ENCODE results near the gene PTPRA.

Gene PTPRA

DNA sequence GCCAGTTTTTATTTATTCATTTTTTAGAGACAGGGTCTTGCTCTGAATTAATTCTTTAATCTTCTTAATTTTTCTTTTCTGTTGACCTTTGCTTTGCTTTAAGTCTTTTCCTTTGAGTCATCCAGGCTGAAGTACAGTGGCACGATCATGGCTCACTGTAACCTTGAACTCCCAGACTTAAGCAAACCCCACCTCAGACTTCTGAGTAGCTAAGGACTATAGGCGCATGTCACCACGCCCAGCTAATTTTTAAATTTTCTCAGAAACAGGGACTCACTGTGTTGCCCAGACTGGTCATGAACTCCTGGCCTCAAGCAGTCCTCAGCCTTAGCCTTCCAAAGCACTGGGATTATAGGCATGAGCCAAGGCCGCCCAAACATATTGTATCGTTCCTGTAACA, 98.8 kb downstream of the PTPRA start:
- Histone ChIP-seq H3K27ac (ENCODE audit: low read length) (no peak overlapping the region), H3K9me3 (ENCODE audit: control insufficient read depth in 2 of 2, low read length in 2 of 2) (no peaks in the 10 kb centered on the region), H3K27me3 (ENCODE audit: control insufficient read depth in 1 of 2, insufficient read depth in 2 of 2, low read length in 2 of 2) (no peaks in the 10 kb centered on the region), H3K4me1 (ENCODE audit: control insufficient read depth, insufficient read depth, low read length) (no peaks in the 10 kb centered on the region), H3K4me3 (ENCODE audit: low read length in 2 of 2) (no peak overlapping the region), H3K9ac (ENCODE audit: low read length in 2 of 2) (no peak overlapping the region), H3K36me3 (ENCODE audit: control insufficient read depth in 2 of 2, insufficient read depth in 2 of 2, low read length in 2 of 2) (no peaks in the 10 kb centered on the region)

- Histone ChIP-seq H3K27ac (ENCODE audit: low read length) (no peak overlapping the region), H3K4me1 (ENCODE audit: control insufficient read depth, insufficient read depth, low read length) (no peaks in the 10 kb centered on the region), H3K9ac (ENCODE audit: low read length in 2 of 2) (no peak overlapping the region), H3K4me3 (ENCODE audit: low read length in 2 of 2) (no peak overlapping the region), H3K9me3 (ENCODE audit: control insufficient read depth in 2 of 2, low read length in 2 of 2) (no peaks in the 10 kb centered on the region), H3K36me3 (ENCODE audit: control insufficient read depth in 2 of 2, insufficient read depth in 2 of 2, low read length in 2 of 2) (no peaks in the 10 kb centered on the region), H3K27me3 (ENCODE audit: control insufficient read depth in 1 of 2, insufficient read depth in 2 of 2, low read length in 2 of 2) (no peaks in the 10 kb centered on the region)
Measured at GRCh38 chr20:2973574-2973973, 100.3 kb downstream of the PTPRA start.

DNA sequence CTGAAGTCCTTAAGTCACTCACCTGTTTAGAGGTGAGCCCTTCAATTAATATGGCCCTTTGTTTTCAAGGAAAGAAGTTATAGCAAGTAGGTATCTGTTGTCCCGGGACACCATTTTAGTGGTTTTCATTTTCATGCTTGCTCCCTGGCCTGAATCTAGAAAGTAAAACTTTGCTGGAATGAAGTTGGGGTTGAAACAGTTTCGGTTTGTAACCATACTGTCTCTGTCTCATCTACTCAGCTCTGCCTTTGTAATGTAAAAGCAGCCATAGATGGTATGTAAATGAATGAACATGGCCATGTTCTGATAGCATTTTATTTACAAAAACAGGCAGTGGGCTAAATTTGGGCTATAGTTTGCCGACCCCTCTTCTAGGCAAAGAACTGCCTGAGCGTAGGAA, 105.2 kb downstream of the PTPRA start:
- Histone ChIP-seq H3K27ac (ENCODE audit: low read length) (no peak overlapping the region), H3K36me3 (ENCODE audit: control insufficient read depth in 2 of 2, insufficient read depth in 2 of 2, low read length in 2 of 2) (no peaks in the 10 kb centered on the region), H3K4me3 (ENCODE audit: low read length in 2 of 2) (no peak overlapping the region), H3K9me3 (ENCODE audit: control insufficient read depth in 2 of 2, low read length in 2 of 2) (no peaks in the 10 kb centered on the region), H3K4me1 (ENCODE audit: control insufficient read depth, insufficient read depth, low read length) (no peaks in the 10 kb centered on the region), H3K27me3 (ENCODE audit: control insufficient read depth in 1 of 2, insufficient read depth in 2 of 2, low read length in 2 of 2) (no peaks in the 10 kb centered on the region), H3K9ac (ENCODE audit: low read length in 2 of 2) (no peak overlapping the region)

DNA sequence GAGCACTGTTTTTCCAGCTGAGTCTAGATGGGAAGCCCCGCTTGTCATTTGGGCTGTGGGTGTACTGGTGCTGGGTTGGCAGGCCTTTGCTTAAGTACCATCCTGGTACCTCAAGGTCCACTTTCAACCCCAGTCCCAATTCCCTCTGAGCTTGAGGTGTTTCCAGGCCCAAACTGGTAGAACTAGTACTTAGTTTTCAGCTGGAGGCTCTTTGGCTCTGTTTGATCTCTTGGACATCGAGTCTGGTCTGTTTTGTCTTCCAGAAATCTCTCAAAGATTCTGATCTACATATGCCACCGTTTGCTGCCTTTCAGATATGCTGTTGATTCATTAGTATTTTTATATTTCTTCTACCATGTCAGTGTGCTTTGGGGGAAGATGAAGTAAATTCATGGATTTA, 108.4 kb downstream of the PTPRA start:
- no peak overlapping the region for H3K27ac ChIP-seq (ENCODE audit: low read length)
- H3K4me3 ChIP-seq (ENCODE audit: low read length in 2 of 2), result no peak overlapping the region
- peaks cover 9% of the 10 kb centered on the region for H3K4me1 ChIP-seq (ENCODE audit: control insufficient read depth, insufficient read depth, low read length)
- H3K9ac ChIP-seq (ENCODE audit: low read length in 2 of 2), result no peak overlapping the region
- H3K36me3 ChIP-seq (ENCODE audit: control insufficient read depth in 2 of 2, insufficient read depth in 2 of 2, low read length in 2 of 2), result peaks cover 4 to 6% of the 10 kb centered on the region in 2 donors
- H3K27me3 ChIP-seq (ENCODE audit: control insufficient read depth in 1 of 2, insufficient read depth in 2 of 2, low read length in 2 of 2), result no peaks in the 10 kb centered on the region
- no peaks in the 10 kb centered on the region for H3K9me3 ChIP-seq (ENCODE audit: control insufficient read depth in 2 of 2, low read length in 2 of 2)

DNA sequence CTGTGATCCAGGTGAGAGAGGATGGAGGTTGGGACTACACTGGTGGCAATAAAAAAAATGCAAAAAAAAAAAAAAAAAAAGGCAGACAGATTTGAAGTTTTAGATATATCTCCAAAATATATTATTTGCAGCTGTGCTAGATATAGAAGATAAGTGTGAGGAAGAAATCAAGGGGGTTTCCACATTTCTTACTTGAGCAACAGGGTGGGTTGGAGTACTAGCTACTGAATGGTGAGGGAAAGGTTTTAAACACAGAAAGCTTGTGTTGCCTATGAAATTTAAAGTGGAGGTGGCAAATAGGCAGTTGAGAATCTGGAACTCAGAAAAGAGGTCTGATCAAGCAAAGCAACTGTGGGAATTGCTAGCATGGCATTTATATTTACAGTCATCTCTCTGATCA, 110.2 kb downstream of the PTPRA start:
- Histone ChIP-seq H3K27ac (ENCODE audit: low read length) (no peak overlapping the region), H3K4me3 (ENCODE audit: low read length in 2 of 2) (no peak overlapping the region), H3K4me1 (ENCODE audit: control insufficient read depth, insufficient read depth, low read length) (peaks cover 9% of the 10 kb centered on the region), H3K27me3 (ENCODE audit: control insufficient read depth in 1 of 2, insufficient read depth in 2 of 2, low read length in 2 of 2) (no peaks in the 10 kb centered on the region), H3K9ac (ENCODE audit: low read length in 2 of 2) (no peak overlapping the region), H3K9me3 (ENCODE audit: control insufficient read depth in 2 of 2, low read length in 2 of 2) (no peaks in the 10 kb centered on the region), H3K36me3 (ENCODE audit: control insufficient read depth in 2 of 2, insufficient read depth in 2 of 2, low read length in 2 of 2) (peaks cover 23 to 24% of the 10 kb centered on the region in 2 donors)

GRCh38 chr20:2984028-2984501, 110.8 kb downstream of the PTPRA start:
- Histone ChIP-seq H3K27ac (ENCODE audit: low read length) (no peak overlapping the region), H3K4me3 (ENCODE audit: low read length in 2 of 2) (no peak overlapping the region), H3K27me3 (ENCODE audit: control insufficient read depth in 1 of 2, insufficient read depth in 2 of 2, low read length in 2 of 2) (no peaks in the 10 kb centered on the region), H3K9me3 (ENCODE audit: control insufficient read depth in 2 of 2, low read length in 2 of 2) (no peaks in the 10 kb centered on the region), H3K9ac (ENCODE audit: low read length in 2 of 2) (no peak overlapping the region), H3K4me1 (ENCODE audit: control insufficient read depth, insufficient read depth, low read length) (peaks cover 9% of the 10 kb centered on the region), H3K36me3 (ENCODE audit: control insufficient read depth in 2 of 2, insufficient read depth in 2 of 2, low read length in 2 of 2) (peaks cover 27 to 28% of the 10 kb centered on the region in 2 donors)

DNA sequence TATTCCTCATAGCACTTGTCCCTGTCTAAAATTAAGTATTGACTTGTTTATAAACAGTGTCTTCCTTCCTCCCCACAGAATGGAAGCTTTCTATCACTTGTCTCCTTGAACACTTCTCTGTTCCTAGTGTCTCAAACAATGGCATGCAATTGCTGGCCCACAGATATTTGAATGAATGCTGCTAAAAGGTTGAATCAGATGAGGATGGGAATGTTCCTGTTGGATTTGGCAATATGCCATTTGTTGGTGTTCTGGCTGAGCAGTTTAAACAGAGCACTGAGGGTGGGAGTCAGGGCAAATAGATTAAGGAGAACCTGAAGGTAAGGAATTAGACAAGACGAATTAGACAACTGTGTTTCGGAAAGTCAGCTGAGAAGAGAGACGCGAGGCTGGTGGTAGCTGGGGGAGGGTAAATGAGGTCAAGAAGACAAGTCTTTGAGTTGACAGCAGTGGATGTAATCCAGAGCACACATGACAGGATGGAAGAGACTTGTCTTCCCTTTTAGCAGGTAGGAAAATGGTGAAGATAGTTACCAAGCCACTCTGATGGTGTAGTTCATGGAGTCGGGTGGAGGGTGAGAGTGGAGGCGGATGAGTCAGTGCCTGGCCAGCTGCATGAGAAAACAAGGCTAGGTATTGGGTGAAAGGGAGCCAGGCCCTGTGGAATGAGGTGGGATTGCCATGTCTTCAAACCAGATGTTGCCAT, 111.8 kb downstream of the PTPRA start:
- Histone ChIP-seq H3K36me3 (ENCODE audit: control insufficient read depth in 2 of 2, insufficient read depth in 2 of 2, low read length in 2 of 2) (peaks cover 27 to 34% of the 10 kb centered on the region in 2 donors), H3K4me1 (ENCODE audit: control insufficient read depth, insufficient read depth, low read length) (peaks cover 9% of the 10 kb centered on the region)

GRCh38 chr20:2986466-2986865, 113.2 kb downstream of the PTPRA start:
- no peak overlapping the region for H3K9ac ChIP-seq (ENCODE audit: low read length in 2 of 2)
- H3K4me3 ChIP-seq (ENCODE audit: low read length in 2 of 2), result no peak overlapping the region
- H3K9me3 ChIP-seq (ENCODE audit: control insufficient read depth in 2 of 2, low read length in 2 of 2), result no peaks in the 10 kb centered on the region
- peaks cover 30 to 42% of the 10 kb centered on the region in 2 donors for H3K36me3 ChIP-seq (ENCODE audit: control insufficient read depth in 2 of 2, insufficient read depth in 2 of 2, low read length in 2 of 2)
- H3K27me3 ChIP-seq (ENCODE audit: control insufficient read depth in 1 of 2, insufficient read depth in 2 of 2, low read length in 2 of 2), result no peaks in the 10 kb centered on the region
- H3K4me1 ChIP-seq (ENCODE audit: control insufficient read depth, insufficient read depth, low read length), result peaks cover 9% of the 10 kb centered on the region
- H3K27ac ChIP-seq (ENCODE audit: low read length), result no peak overlapping the region

More for the DNA sequence above, 111.8 kb downstream of the PTPRA start:
- Histone ChIP-seq H3K9me3 (ENCODE audit: control insufficient read depth in 2 of 2, low read length in 2 of 2) (no peaks in the 10 kb centered on the region), H3K4me3 (ENCODE audit: low read length in 2 of 2) (no peak overlapping the region), H3K9ac (ENCODE audit: low read length in 2 of 2) (no peak overlapping the region), H3K27ac (ENCODE audit: low read length) (no peak overlapping the region), H3K27me3 (ENCODE audit: control insufficient read depth in 1 of 2, insufficient read depth in 2 of 2, low read length in 2 of 2) (no peaks in the 10 kb centered on the region)

DNA sequence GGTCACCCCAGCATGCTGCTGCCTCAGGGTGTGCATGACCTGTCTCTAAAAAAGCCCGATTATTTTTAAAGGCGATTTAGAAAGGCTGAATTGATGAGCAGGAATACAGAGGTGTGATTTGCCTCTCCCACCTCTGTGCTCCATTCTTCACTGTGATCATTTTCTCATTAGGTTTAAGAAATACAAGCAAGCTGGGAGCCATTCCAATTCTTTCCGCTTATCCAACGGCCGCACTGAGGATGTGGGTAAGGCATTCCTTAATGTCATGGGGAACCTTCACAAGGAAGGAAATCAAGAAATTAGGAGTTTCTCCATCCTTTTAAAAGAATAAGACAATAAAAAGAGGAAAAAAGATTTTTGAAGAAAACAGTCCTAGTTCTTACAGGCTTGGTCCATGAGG, 114.6 kb downstream of the PTPRA start:
- Histone ChIP-seq H3K9me3 (ENCODE audit: control insufficient read depth in 2 of 2, low read length in 2 of 2) (no peaks in the 10 kb centered on the region), H3K27ac (ENCODE audit: low read length) (no peak overlapping the region), H3K9ac (ENCODE audit: low read length in 2 of 2) (no peak overlapping the region), H3K27me3 (ENCODE audit: control insufficient read depth in 1 of 2, insufficient read depth in 2 of 2, low read length in 2 of 2) (no peaks in the 10 kb centered on the region), H3K4me1 (ENCODE audit: control insufficient read depth, insufficient read depth, low read length) (peaks cover 9% of the 10 kb centered on the region), H3K36me3 (ENCODE audit: control insufficient read depth in 2 of 2, insufficient read depth in 2 of 2, low read length in 2 of 2) (peaks cover 34 to 49% of the 10 kb centered on the region in 2 donors), H3K4me3 (ENCODE audit: low read length in 2 of 2) (no peak overlapping the region)

DNA sequence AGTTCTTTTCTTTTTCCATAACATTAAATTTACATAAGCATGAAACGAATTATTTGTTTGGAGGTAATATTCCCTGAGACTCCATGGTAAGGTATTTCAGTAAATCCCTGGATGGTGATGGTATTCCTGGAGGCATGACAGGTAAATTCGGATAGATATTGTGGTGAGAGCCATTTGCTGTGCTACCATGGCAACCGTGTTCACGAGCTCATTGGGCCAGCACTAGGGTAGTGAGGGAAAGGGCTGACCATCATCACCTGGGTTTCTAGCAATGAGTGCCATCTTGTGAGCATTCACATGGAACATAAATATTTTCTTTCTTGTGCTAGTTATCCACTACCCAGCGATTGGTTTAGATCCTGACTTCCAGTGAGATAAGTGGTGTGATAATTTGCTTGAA, 118.3 kb downstream of the PTPRA start:
- Histone ChIP-seq H3K4me1 (ENCODE audit: control insufficient read depth, insufficient read depth, low read length) (no peaks in the 10 kb centered on the region), H3K36me3 (ENCODE audit: control insufficient read depth in 2 of 2, insufficient read depth in 2 of 2, low read length in 2 of 2) (peaks cover 52 to 69% of the 10 kb centered on the region in 2 donors), H3K4me3 (ENCODE audit: low read length in 2 of 2) (no peak overlapping the region), H3K9me3 (ENCODE audit: control insufficient read depth in 2 of 2, low read length in 2 of 2) (no peaks in the 10 kb centered on the region), H3K27me3 (ENCODE audit: control insufficient read depth in 1 of 2, insufficient read depth in 2 of 2, low read length in 2 of 2) (no peaks in the 10 kb centered on the region), H3K27ac (ENCODE audit: low read length) (no peak overlapping the region), H3K9ac (ENCODE audit: low read length in 2 of 2) (no peak overlapping the region)

- Histone ChIP-seq H3K9me3 (ENCODE audit: control insufficient read depth in 2 of 2, low read length in 2 of 2) (no peaks in the 10 kb centered on the region), H3K9ac (ENCODE audit: low read length in 2 of 2) (no peak overlapping the region), H3K27ac (ENCODE audit: low read length) (no peak overlapping the region), H3K36me3 (ENCODE audit: control insufficient read depth in 2 of 2, insufficient read depth in 2 of 2, low read length in 2 of 2) (peaks cover 35 to 53% of the 10 kb centered on the region in 2 donors), H3K27me3 (ENCODE audit: control insufficient read depth in 1 of 2, insufficient read depth in 2 of 2, low read length in 2 of 2) (no peaks in the 10 kb centered on the region), H3K4me3 (ENCODE audit: low read length in 2 of 2) (no peak overlapping the region), H3K4me1 (ENCODE audit: control insufficient read depth, insufficient read depth, low read length) (no peaks in the 10 kb centered on the region)
Measured at GRCh38 chr20:2993250-2993649, 120.0 kb downstream of the PTPRA start.

Data from stomach smooth muscle (tissue), 2 donors.